ENCODE results near the gene FNDC11. TPM values are rescaled to one million over a fixed set of nuclear protein-coding genes. Genes with fewer than 3 reads are reported as not detected.

FNDC11 gene, protein sequence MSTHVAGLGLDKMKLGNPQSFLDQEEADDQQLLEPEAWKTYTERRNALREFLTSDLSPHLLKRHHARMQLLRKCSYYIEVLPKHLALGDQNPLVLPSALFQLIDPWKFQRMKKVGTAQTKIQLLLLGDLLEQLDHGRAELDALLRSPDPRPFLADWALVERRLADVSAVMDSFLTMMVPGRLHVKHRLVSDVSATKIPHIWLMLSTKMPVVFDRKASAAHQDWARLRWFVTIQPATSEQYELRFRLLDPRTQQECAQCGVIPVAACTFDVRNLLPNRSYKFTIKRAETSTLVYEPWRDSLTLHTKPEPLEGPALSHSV
- under 1 TPM in 1 of 2 donors, not detected in 1; 0.57 TPM for total RNA-seq
- under 1 TPM in 1 of 2 donors, not detected in 1; 0.84 TPM for polyA plus RNA-seq
- long read RNA-seq, donor 1 = 0 reads
- long read RNA-seq, donor 2, partial matches to known transcripts = 0 of 1 reads
- long read RNA-seq, donor 2, other reads (novel, unspliced or antisense) = 0 of 1 reads

DNA sequence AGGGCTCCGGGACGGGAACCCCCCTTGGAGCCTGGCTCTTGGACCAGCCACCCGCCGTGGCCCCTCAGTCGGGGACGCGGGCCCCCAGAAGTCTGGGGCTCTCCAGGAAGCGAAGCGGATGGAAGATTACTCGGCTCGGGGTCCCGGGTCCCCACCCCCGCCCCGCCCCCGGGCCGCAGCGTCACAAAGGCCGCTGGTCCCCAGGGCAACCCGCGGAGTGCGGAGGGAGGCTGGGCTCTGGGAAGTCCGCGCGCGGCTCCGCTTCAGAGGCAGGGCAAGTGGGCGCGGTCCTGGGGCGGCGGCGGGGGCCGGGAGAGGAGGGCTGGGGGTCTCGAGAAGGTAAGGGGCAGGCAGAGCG, at the start of gene FNDC11:
FNDC11 (plus strand) TSS at position 227 of the 358 bp plus-strand sequence. CDS start 1,505 bp downstream, outside the sequence.
- Histone ChIP-seq H3K4me1 (ENCODE audit: control insufficient read depth in 1 of 2, insufficient read depth in 2 of 2, low read length in 2 of 2) (no peaks in the 10 kb centered on the region), H3K4me3 (ENCODE audit: low read length in 2 of 2) (peak within 1 kb of the TSS in 1 of 2 donors; percentile 22), H3K27ac (ENCODE audit: low read depth in 1 of 2, low read length in 2 of 2) (no peak within 1 kb of the TSS), H3K9me3 (ENCODE audit: control insufficient read depth, low read length) (no peaks in the 10 kb centered on the region), H3K36me3 (ENCODE audit: control insufficient read depth in 1 of 2, insufficient read depth in 2 of 2, low read length in 1 of 2) (no peaks in the 10 kb centered on the region), H3K27me3 (ENCODE audit: control insufficient read depth in 1 of 2, insufficient read depth in 2 of 2, low read length in 1 of 2) (no peaks in the 10 kb centered on the region)
- DNase-seq = no peak
- ATAC-seq (ENCODE audit: low FRiP score) = peak; percentile 47
- 2% methylated on average over 30 to 34 of the region's 34 CpGs for WGBS, 2 donors
- intact Hi-C loops (cut with DNase I) = no loop called here

DNA sequence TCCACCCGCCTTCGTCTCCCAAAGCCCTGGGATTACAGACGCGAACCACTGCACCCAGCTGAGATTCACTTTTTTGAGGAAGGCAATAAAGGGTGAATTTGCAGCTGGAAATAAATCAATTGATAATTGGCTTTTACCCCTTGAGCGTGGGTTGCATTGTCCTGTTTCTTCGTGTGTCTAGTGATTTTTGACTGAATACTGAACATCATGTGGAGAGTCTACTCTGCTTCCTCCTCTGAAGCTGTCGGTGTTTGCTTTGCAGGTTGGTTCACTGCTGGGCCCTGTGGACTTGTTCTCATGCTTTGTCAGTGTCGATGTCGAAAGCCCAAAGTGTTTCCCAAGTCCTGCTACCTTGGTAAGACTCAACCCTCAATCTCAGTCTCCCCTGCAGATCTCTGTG, 49.3 kb upstream of the FNDC11 start:
- H3K27ac ChIP-seq (ENCODE audit: low read depth in 1 of 2, low read length in 2 of 2) = no peak overlapping the region
- no peak overlapping the region for H3K4me3 ChIP-seq (ENCODE audit: low read length in 2 of 2)
- 90 to 91% methylated on average over 9 of the region's 9 CpGs for WGBS, 2 donors
- ATAC-seq (ENCODE audit: low FRiP score) = no peak
- no peaks in the 10 kb centered on the region for H3K27me3 ChIP-seq (ENCODE audit: control insufficient read depth in 1 of 2, insufficient read depth in 2 of 2, low read length in 1 of 2)
- intact Hi-C loops (cut with DNase I) = no loop called here
- no peaks in the 10 kb centered on the region for H3K4me1 ChIP-seq (ENCODE audit: control insufficient read depth in 1 of 2, insufficient read depth in 2 of 2, low read length in 2 of 2)
- peaks cover 13% of the 10 kb centered on the region for H3K9me3 ChIP-seq (ENCODE audit: control insufficient read depth, low read length)
- no peaks in the 10 kb centered on the region for H3K36me3 ChIP-seq (ENCODE audit: control insufficient read depth in 1 of 2, insufficient read depth in 2 of 2, low read length in 1 of 2)
- DNase-seq = peak in 1 of 2 donors; percentile 5

DNA sequence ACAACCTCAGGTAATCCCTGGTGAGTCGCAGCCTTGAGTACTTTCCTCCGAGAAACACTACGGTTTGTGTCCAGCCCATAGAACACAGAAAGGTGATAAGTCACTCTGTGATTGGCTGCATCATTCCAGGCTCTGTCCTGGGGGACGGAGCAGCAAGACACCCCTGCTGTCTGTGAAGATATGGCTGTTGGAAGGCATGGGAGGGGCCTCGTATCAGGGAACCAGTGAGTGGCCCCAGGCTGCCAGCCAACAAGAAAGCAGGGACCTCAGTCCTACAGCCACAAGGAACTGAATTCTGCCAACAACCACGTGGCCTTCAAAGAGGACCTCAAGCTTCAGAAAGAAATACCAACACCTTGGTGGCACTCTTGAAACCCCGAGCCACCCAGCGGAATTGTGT, 48.7 kb upstream of the FNDC11 start:
- intact Hi-C loops (cut with DNase I) = no loop called here
- no peak for ATAC-seq (ENCODE audit: low FRiP score)
- DNase-seq = peak in 1 of 2 donors; percentile 43
- Histone ChIP-seq H3K4me1 (ENCODE audit: control insufficient read depth in 1 of 2, insufficient read depth in 2 of 2, low read length in 2 of 2) (no peaks in the 10 kb centered on the region), H3K4me3 (ENCODE audit: low read length in 2 of 2) (no peak overlapping the region), H3K9me3 (ENCODE audit: control insufficient read depth, low read length) (peaks cover 13% of the 10 kb centered on the region), H3K27me3 (ENCODE audit: control insufficient read depth in 1 of 2, insufficient read depth in 2 of 2, low read length in 1 of 2) (no peaks in the 10 kb centered on the region), H3K36me3 (ENCODE audit: control insufficient read depth in 1 of 2, insufficient read depth in 2 of 2, low read length in 1 of 2) (no peaks in the 10 kb centered on the region), H3K27ac (ENCODE audit: low read depth in 1 of 2, low read length in 2 of 2) (no peak overlapping the region)
- 85 to 90% methylated on average over 8 of the region's 8 CpGs for WGBS, 2 donors

DNA sequence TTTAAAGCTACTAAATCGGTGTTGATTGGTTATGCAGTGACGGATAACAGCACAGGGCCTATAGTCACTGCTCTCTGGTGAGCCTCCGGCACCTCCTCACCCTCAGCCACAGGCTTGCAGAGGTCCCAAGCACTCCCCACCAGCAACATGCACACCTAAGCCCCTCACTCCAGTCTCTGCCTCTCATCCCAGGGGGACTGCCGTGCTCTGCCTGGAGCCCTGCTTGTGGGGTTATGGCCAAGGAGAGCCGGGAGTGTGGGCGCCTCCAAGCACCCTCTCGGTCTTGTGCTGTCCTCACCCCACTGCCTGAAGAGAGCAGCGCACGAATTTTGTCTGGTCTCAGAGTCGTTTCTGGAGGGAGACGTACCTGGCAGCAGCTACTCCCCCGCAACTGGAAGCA, 48.2 kb upstream of the FNDC11 start:
- intact Hi-C loops (cut with DNase I) = no loop called here
- DNase-seq = peak in 1 of 2 donors; percentile 27
- Histone ChIP-seq H3K27me3 (ENCODE audit: control insufficient read depth in 1 of 2, insufficient read depth in 2 of 2, low read length in 1 of 2) (no peaks in the 10 kb centered on the region), H3K4me1 (ENCODE audit: control insufficient read depth in 1 of 2, insufficient read depth in 2 of 2, low read length in 2 of 2) (no peaks in the 10 kb centered on the region), H3K27ac (ENCODE audit: low read depth in 1 of 2, low read length in 2 of 2) (no peak overlapping the region), H3K36me3 (ENCODE audit: control insufficient read depth in 1 of 2, insufficient read depth in 2 of 2, low read length in 1 of 2) (no peaks in the 10 kb centered on the region), H3K4me3 (ENCODE audit: low read length in 2 of 2) (no peak overlapping the region), H3K9me3 (ENCODE audit: control insufficient read depth, low read length) (peaks cover 13% of the 10 kb centered on the region)
- WGBS, 2 donors = 91 to 92% methylated on average over 12 of the region's 12 CpGs
- no peak for ATAC-seq (ENCODE audit: low FRiP score)

DNA sequence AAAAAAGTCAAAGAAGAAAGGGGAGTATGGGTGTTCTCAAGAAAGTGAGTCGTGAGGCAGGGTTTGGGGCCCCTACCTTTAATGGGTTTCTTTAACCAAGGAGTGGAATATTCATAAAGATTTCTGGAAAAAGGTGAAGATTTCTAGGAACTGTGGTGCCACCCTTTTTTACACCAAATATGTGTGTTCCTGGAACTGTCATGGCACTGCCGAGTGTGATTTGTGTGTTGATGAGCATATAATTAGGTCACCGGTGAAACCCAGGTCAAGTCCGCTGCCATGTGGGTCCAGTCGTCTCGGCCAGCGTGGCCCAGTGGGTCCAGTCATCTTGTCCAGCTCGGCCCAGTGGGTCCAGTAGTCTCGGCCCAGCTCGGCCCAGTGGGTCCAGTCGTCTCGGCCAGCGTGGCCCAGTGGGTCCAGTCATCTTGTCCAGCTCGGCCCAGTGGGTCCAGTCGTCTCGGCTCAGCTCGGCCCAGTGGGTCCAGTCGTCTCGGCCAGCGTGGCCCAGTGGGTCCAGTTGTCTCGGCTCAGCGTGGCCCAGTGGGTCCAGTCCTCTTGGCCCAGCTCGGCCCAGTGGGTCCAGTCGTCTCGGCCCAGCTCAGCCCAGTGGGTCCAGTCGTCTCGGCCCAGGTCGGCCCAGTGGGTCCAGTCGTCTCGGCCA, 46.7 kb upstream of the FNDC11 start:
- ATAC-seq (ENCODE audit: low FRiP score) (no peak), DNase-seq (peak in 1 of 2 donors; percentile 59)
- no peaks in the 10 kb centered on the region for H3K4me1 ChIP-seq (ENCODE audit: control insufficient read depth in 1 of 2, insufficient read depth in 2 of 2, low read length in 2 of 2)
- peaks cover 13% of the 10 kb centered on the region for H3K9me3 ChIP-seq (ENCODE audit: control insufficient read depth, low read length)
- no peak overlapping the region for H3K27ac ChIP-seq (ENCODE audit: low read depth in 1 of 2, low read length in 2 of 2)
- 92% methylated on average over 27 to 30 of the region's 30 CpGs for WGBS, 2 donors
- H3K27me3 ChIP-seq (ENCODE audit: control insufficient read depth in 1 of 2, insufficient read depth in 2 of 2, low read length in 1 of 2) = no peaks in the 10 kb centered on the region
- no peak overlapping the region for H3K4me3 ChIP-seq (ENCODE audit: low read length in 2 of 2)
- no peaks in the 10 kb centered on the region for H3K36me3 ChIP-seq (ENCODE audit: control insufficient read depth in 1 of 2, insufficient read depth in 2 of 2, low read length in 1 of 2)
- intact Hi-C loops (cut with DNase I) = no loop called here

DNA sequence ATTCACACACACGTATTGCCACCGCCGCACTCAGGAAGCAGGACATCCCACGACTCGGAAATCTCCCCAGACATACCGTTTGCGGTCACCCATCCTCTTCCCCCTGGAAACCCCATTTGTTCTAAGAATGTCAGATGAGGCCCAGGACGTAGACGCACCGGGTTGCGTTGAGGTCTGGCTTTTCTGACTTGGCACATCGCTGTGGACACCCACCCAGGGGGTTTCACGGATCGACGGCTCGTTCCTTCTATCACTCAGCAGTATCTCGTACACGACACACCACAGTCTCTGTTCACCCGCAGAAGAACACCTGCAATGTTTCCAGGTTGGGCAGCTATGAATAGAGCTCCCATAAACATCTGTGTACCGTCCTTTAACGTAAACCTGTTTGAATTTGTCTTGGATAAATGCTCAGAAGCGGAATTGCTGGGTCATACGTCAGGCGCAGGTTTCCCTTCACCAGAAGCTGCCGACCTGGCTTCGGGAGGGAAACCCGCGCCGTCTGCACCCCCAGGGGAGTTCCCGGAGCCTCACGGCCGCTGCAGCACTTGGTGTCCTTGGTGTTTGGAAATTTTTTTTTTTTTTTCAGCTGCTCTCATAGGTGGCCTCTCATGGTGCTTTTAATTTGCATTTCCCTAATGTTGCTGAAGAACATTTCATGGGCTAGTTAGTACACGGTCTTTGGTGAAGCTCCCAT, 45.7 kb upstream of the FNDC11 start:
- H3K36me3 ChIP-seq (ENCODE audit: control insufficient read depth in 1 of 2, insufficient read depth in 2 of 2, low read length in 1 of 2) = no peaks in the 10 kb centered on the region
- DNase-seq = peak in 1 of 2 donors; percentile 43
- H3K27ac ChIP-seq (ENCODE audit: low read depth in 1 of 2, low read length in 2 of 2) = no peak overlapping the region
- ATAC-seq (ENCODE audit: low FRiP score) = no peak
- no peaks in the 10 kb centered on the region for H3K27me3 ChIP-seq (ENCODE audit: control insufficient read depth in 1 of 2, insufficient read depth in 2 of 2, low read length in 1 of 2)
- WGBS, 2 donors = 88 to 89% methylated on average over 33 of the region's 33 CpGs
- no peaks in the 10 kb centered on the region for H3K4me1 ChIP-seq (ENCODE audit: control insufficient read depth in 1 of 2, insufficient read depth in 2 of 2, low read length in 2 of 2)
- no peak overlapping the region for H3K4me3 ChIP-seq (ENCODE audit: low read length in 2 of 2)
- H3K9me3 ChIP-seq (ENCODE audit: control insufficient read depth, low read length) = peaks cover 13% of the 10 kb centered on the region
- intact Hi-C loops (cut with DNase I) = no loop called here

DNA sequence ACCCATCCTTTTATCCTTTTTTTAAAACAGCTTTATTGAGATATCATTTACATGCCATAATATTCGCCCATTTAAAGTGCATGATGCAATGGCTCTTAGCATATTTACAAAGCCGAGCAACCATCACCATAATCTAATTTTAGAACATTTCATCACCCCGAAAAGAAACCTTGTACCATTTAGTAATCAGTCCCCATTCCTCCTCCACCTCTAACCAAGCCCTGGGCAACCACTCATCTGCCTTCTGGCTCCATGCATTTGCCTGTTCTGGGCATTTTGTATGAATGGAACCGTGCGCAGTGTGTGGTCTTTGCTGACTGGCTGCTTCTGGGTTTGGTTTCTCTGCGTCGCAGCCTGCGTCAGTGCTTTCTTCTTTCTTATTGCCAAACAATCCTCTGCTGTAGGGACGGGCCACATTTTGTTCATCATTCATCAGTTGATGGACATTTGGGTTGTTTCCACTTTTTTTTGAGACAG, 44.8 kb upstream of the FNDC11 start:
- H3K9me3 ChIP-seq (ENCODE audit: control insufficient read depth, low read length) = peaks cover 11% of the 10 kb centered on the region
- ATAC-seq (ENCODE audit: low FRiP score) (no peak), DNase-seq (peak in 1 of 2 donors; percentile 3)
- intact Hi-C loops (cut with DNase I) = no loop called here
- H3K4me3 ChIP-seq (ENCODE audit: low read length in 2 of 2) = no peak overlapping the region
- no peaks in the 10 kb centered on the region for H3K36me3 ChIP-seq (ENCODE audit: control insufficient read depth in 1 of 2, insufficient read depth in 2 of 2, low read length in 1 of 2)
- no peak overlapping the region for H3K27ac ChIP-seq (ENCODE audit: low read depth in 1 of 2, low read length in 2 of 2)
- WGBS, 2 donors = 86 to 89% methylated on average over 9 of the region's 9 CpGs
- no peaks in the 10 kb centered on the region for H3K27me3 ChIP-seq (ENCODE audit: control insufficient read depth in 1 of 2, insufficient read depth in 2 of 2, low read length in 1 of 2)
- H3K4me1 ChIP-seq (ENCODE audit: control insufficient read depth in 1 of 2, insufficient read depth in 2 of 2, low read length in 2 of 2) = no peaks in the 10 kb centered on the region

DNA sequence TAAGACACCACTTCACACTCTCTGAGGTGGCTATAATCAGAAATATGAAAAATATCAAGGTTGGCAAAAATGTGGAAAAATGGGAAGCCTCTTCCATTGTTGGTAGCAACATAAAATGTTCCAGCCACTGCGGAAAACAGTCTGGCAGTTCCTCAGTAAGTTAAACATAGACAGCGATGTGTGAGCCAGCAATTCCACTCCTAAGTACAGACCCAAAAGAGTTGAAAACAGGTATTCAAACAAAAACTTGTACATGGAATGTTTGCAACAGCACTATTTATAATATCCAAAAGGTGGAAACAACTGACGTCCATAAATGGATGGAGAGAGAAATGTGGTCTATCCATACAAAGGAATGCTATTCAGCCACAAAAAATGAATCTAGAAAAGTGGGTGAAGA, 40.8 kb upstream of the FNDC11 start:
- intact Hi-C loops (cut with DNase I) = no loop called here
- no peak for DNase-seq
- Histone ChIP-seq H3K27ac (ENCODE audit: low read depth in 1 of 2, low read length in 2 of 2) (no peak overlapping the region), H3K36me3 (ENCODE audit: control insufficient read depth in 1 of 2, insufficient read depth in 2 of 2, low read length in 1 of 2) (no peaks in the 10 kb centered on the region), H3K27me3 (ENCODE audit: control insufficient read depth in 1 of 2, insufficient read depth in 2 of 2, low read length in 1 of 2) (no peaks in the 10 kb centered on the region), H3K4me3 (ENCODE audit: low read length in 2 of 2) (no peak overlapping the region), H3K9me3 (ENCODE audit: control insufficient read depth, low read length) (peaks cover 2% of the 10 kb centered on the region), H3K4me1 (ENCODE audit: control insufficient read depth in 1 of 2, insufficient read depth in 2 of 2, low read length in 2 of 2) (no peaks in the 10 kb centered on the region)
- WGBS, 2 donors = 84 to 88% methylated on average over 3 of the region's 3 CpGs
- ATAC-seq (ENCODE audit: low FRiP score) = no peak

All from aorta (tissue), 5 donors.